ENCODE data around the gene BRSK2. TPM values are rescaled to one million over a fixed set of nuclear protein-coding genes. Genes with fewer than 3 reads are reported as not detected.

Gene BRSK2
- total RNA-seq, 1 donor from 2014 or later: 1.5 TPM

DNA sequence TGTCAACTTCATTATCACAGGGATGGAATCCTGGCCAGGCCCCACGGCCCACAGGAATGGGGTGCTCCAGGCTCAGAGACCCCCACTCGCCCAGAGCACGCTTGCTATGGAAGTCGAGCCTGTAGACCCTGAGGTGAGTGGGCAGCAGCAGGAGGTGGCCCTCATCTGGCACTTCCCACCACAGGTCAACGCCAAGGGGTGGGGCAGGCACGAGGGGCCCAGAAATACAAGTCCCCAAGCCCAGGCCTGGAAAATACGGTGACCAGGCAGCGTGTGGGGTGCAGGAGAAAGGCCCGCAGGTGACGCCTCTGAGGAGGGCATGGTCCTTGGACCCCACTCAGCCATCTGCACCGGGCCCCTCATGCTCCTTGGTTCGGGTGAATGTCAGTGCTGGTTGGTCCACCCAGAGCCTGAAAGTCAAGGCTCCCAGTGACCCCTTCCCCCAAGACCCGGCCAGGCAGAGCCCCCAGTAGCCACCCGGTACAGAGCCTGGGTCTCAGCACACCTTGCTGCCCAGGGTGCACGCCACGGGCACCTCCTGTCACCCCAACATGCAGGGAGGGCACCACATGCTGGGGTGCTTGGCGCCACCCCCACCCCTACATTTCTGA, 94.4 kb downstream of the BRSK2 start:
- Mint-ChIP-seq H3K4me1 (ENCODE audit: low read depth) (no peaks in the 10 kb centered on the region), H3K27ac (no peak overlapping the region), H3K36me3 (ENCODE audit: low read depth) (peaks cover 1% of the 10 kb centered on the region), H3K4me3 (ENCODE audit: low read depth) (no peak overlapping the region), H3K9me3 (no peaks in the 10 kb centered on the region), H3K27me3 (ENCODE audit: low read depth) (no peaks in the 10 kb centered on the region)
- no peak for DNase-seq (ENCODE audit: low spot score)
- intact Hi-C loops (cut with micrococcal nuclease): no loop called here

DNA sequence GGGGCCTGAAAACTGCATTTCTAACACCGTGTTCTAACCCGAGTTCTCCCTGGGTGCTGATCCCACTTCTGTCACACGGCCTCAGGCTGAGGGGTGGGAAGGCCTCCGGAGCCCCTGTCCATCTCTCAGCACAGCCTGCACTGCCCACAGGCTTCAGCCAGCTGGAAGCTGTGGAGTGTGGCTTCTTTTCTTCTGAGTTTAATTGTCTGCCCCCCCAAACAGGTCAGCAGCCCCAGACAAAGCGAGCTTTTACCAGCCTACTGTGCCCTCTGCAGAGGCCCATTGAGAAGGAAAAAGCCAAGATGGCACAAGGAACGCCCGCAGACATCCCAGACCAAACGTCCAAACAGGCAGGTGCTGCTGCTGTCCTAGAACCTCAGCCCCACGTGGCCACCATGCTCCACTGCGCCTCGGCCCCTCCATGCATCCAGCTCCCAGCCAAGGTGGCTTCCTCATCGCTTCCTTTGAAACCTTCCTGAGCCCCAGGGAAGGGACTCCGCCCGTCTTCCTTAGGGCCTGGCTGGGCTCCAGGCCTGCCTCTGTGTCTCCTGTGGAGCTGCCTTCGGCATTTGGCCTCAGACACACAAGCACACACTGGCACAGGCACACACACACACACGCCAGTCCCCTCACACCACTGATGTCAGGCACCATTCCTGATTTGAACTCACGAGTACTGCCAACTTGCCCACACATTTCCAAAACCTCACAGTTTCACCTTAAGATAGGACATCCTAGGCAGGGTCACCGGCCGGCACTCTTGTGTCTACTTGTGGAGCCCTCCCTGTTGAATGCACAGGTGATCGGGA, 95.2 kb downstream of the BRSK2 start:
- intact Hi-C loops (cut with micrococcal nuclease): no loop called here
- H3K9me3 Mint-ChIP-seq: no peaks in the 10 kb centered on the region
- H3K27me3 Mint-ChIP-seq (ENCODE audit: low read depth): no peaks in the 10 kb centered on the region
- no peak overlapping the region for H3K4me3 Mint-ChIP-seq (ENCODE audit: low read depth)
- no peak for DNase-seq (ENCODE audit: low spot score)
- no peak overlapping the region for H3K27ac Mint-ChIP-seq
- no peaks in the 10 kb centered on the region for H3K4me1 Mint-ChIP-seq (ENCODE audit: low read depth)
- no peaks in the 10 kb centered on the region for H3K36me3 Mint-ChIP-seq (ENCODE audit: low read depth)

GRCh38 chr11:1485504-1485885, 95.8 kb downstream of the BRSK2 start:
- no peak overlapping the region for H3K27ac Mint-ChIP-seq
- no peaks in the 10 kb centered on the region for H3K36me3 Mint-ChIP-seq (ENCODE audit: low read depth)
- DNase-seq (ENCODE audit: low spot score): no peak
- no peaks in the 10 kb centered on the region for H3K9me3 Mint-ChIP-seq
- no peak overlapping the region for H3K4me3 Mint-ChIP-seq (ENCODE audit: low read depth)
- intact Hi-C loops (cut with micrococcal nuclease): no loop called here
- no peaks in the 10 kb centered on the region for H3K27me3 Mint-ChIP-seq (ENCODE audit: low read depth)
- no peaks in the 10 kb centered on the region for H3K4me1 Mint-ChIP-seq (ENCODE audit: low read depth)

DNA sequence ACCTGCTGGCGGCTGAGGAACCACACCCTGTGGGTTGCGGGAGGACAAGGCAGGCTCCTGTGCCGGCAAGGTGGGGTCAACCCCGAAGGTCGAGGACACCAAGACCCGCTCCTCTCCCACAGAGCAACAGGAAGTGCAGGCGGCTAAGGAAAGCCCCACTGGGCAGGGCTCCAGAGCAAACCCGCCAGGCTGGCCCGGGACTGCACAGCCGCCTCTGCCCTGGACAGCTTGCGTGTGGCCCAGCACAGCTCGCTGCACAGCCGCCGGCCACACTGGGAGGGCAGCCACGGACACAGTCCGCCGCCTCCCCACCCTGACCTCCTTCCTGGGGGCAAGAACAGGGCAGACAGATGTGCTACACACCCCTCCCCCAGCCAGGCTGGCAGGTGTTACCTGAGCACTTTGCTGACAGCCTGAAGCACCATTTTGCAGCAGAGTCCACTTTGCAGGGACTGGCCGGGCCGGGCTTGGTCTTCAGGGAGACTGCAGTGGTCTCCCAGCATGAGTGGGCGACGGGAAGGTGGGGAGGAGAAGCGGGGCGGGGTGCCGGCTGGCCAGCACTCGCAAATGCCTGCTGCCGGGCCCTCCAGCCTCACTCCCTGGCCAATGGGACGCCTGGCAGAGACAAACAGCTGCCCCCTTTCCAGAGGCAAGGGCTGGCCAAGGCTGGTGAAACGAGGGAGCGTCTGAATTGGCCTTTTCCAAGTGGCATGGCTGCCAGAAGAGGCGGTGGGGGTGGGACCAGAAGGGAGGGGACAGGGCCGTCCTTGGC, 96.5 kb downstream of the BRSK2 start, which contains the start of gene MOB2:
MOB2 (minus strand) TSS at position 726 of the 772 bp plus-strand sequence; CDS start at position 503, 223 bp downstream.
- no peak for DNase-seq (ENCODE audit: low spot score)
- intact Hi-C loops (cut with micrococcal nuclease): no loop called here
- Mint-ChIP-seq H3K9me3 (no peaks in the 10 kb centered on the region), H3K27ac (no peak within 1 kb of the TSS), H3K4me1 (ENCODE audit: low read depth) (no peaks in the 10 kb centered on the region), H3K36me3 (ENCODE audit: low read depth) (no peaks in the 10 kb centered on the region), H3K27me3 (ENCODE audit: low read depth) (no peaks in the 10 kb centered on the region), H3K4me3 (ENCODE audit: low read depth) (no peak within 1 kb of the TSS)

GRCh38 chr11:1487091-1487850, 97.5 kb downstream of the BRSK2 start:
- Mint-ChIP-seq H3K4me3 (ENCODE audit: low read depth) (no peak overlapping the region), H3K9me3 (no peaks in the 10 kb centered on the region), H3K27ac (no peak overlapping the region), H3K36me3 (ENCODE audit: low read depth) (no peaks in the 10 kb centered on the region), H3K27me3 (ENCODE audit: low read depth) (no peaks in the 10 kb centered on the region), H3K4me1 (ENCODE audit: low read depth) (no peaks in the 10 kb centered on the region)
- DNase-seq (ENCODE audit: low spot score): no peak
- intact Hi-C loops (cut with micrococcal nuclease): no loop called here

GRCh38 chr11:1487851-1488574, 98.3 kb downstream of the BRSK2 start:
- intact Hi-C loops (cut with micrococcal nuclease): no loop called here
- no peaks in the 10 kb centered on the region for H3K4me1 Mint-ChIP-seq (ENCODE audit: low read depth)
- H3K36me3 Mint-ChIP-seq (ENCODE audit: low read depth): no peaks in the 10 kb centered on the region
- DNase-seq (ENCODE audit: low spot score): no peak
- no peak overlapping the region for H3K4me3 Mint-ChIP-seq (ENCODE audit: low read depth)
- H3K27me3 Mint-ChIP-seq (ENCODE audit: low read depth): no peaks in the 10 kb centered on the region
- H3K9me3 Mint-ChIP-seq: no peaks in the 10 kb centered on the region
- H3K27ac Mint-ChIP-seq: no peak overlapping the region

DNA sequence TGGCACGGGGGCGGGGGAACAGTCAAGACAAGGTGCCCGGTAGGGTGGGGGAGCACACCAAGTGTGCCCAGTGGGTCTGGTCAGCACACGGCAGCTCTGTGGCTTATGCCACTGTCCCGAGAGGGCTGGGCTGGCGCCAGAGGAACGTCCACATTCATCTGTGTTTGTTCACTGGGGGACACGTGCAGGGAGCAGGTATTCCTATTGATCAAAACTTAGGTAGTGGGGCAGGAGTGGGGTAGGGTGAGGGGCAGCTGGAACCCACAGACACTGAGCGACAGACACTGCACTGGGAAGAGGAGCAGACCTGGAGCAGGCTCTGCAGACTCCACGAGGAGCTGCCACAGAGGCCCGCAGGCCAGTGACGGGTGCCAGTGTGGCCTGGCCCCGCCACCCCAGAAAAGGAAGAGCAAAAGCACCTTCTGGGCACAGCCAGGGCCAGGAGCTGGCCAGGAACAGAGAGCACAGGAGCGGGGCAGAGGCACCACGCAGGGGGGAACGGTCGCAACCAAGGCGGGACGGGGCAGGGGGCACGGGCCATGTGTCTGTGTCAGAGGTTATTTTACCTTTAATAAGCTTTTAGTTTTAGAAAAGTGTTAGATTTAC, 98.9 kb downstream of the BRSK2 start:
- intact Hi-C loops (cut with micrococcal nuclease): no loop called here
- H3K27ac Mint-ChIP-seq: no peak overlapping the region
- no peaks in the 10 kb centered on the region for H3K9me3 Mint-ChIP-seq
- H3K27me3 Mint-ChIP-seq (ENCODE audit: low read depth): no peaks in the 10 kb centered on the region
- H3K36me3 Mint-ChIP-seq (ENCODE audit: low read depth): no peaks in the 10 kb centered on the region
- H3K4me1 Mint-ChIP-seq (ENCODE audit: low read depth): no peaks in the 10 kb centered on the region
- DNase-seq (ENCODE audit: low spot score): no peak
- no peak overlapping the region for H3K4me3 Mint-ChIP-seq (ENCODE audit: low read depth)

DNA sequence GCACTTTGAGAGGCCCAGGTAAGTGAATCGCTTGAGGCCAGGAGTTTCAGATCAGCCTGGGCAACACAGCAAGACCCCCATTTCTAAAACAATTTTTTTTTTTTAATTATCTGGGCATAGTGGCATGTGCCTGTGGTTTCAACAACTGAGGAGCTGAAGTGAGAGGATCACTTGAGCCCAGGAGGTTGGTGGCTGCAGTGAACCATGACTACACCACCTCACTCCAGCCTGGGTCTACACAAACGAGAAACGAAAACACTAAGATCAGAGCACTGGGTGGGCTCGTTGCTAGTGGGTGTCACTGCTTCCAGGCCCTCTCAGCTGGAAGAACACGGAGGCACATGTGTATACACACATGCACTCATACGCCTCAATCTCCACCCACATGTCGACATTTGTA, 100.9 kb downstream of the BRSK2 start:
- Mint-ChIP-seq H3K9me3 (no peaks in the 10 kb centered on the region), H3K27ac (no peak overlapping the region), H3K27me3 (ENCODE audit: low read depth) (no peaks in the 10 kb centered on the region), H3K4me1 (ENCODE audit: low read depth) (no peaks in the 10 kb centered on the region), H3K36me3 (ENCODE audit: low read depth) (no peaks in the 10 kb centered on the region), H3K4me3 (ENCODE audit: low read depth) (no peak overlapping the region)
- intact Hi-C loops (cut with micrococcal nuclease): no loop called here
- DNase-seq (ENCODE audit: low spot score): no peak

GRCh38 chr11:1491379-1491778, 101.6 kb downstream of the BRSK2 start:
- Mint-ChIP-seq H3K27me3 (ENCODE audit: low read depth) (no peaks in the 10 kb centered on the region), H3K36me3 (ENCODE audit: low read depth) (no peaks in the 10 kb centered on the region), H3K27ac (no peak overlapping the region), H3K4me3 (ENCODE audit: low read depth) (no peak overlapping the region), H3K9me3 (peaks cover 5% of the 10 kb centered on the region), H3K4me1 (ENCODE audit: low read depth) (no peaks in the 10 kb centered on the region)
- no peak for DNase-seq (ENCODE audit: low spot score)
- intact Hi-C loops (cut with micrococcal nuclease): no loop called here

DNA sequence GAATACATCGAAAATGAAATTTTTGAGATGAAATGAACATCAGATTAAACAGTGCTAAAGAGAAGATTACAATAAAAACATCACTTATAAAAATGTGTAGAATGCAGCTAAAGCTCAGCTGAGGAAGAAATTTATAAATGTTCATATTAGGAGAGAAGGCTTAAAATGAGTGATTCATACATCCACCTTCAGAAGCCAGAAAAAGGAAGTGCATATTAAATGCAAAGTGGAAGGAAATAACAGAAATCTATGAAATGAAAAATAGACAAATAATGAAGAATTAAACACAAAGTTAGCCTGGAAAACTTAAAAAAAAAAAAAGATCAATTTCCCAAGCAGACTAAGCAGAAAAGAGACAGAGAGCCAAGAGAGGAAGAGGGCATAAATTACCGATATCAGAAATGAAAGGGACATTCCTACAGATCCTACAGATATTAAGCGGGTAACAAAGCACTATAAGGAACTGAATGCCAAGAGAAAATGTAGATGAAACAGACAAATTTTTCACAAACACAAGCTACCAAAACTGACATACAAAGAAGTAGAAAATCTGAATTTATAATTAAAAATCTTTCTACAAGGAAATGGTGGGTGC, 104.0 kb downstream of the BRSK2 start:
- no peak overlapping the region for H3K27ac Mint-ChIP-seq
- H3K4me1 Mint-ChIP-seq (ENCODE audit: low read depth): peaks cover 11% of the 10 kb centered on the region
- H3K4me3 Mint-ChIP-seq (ENCODE audit: low read depth): no peak overlapping the region
- no peak for DNase-seq (ENCODE audit: low spot score)
- H3K36me3 Mint-ChIP-seq (ENCODE audit: low read depth): peaks cover under 1% of the 10 kb centered on the region
- H3K9me3 Mint-ChIP-seq: peaks cover 5% of the 10 kb centered on the region
- intact Hi-C loops (cut with micrococcal nuclease): no loop called here
- no peaks in the 10 kb centered on the region for H3K27me3 Mint-ChIP-seq (ENCODE audit: low read depth)

GRCh38 chr11:1494650-1495049, 104.9 kb downstream of the BRSK2 start:
- Mint-ChIP-seq H3K4me3 (ENCODE audit: low read depth) (no peak overlapping the region), H3K4me1 (ENCODE audit: low read depth) (peaks cover 11% of the 10 kb centered on the region), H3K9me3 (peaks cover 5% of the 10 kb centered on the region), H3K36me3 (ENCODE audit: low read depth) (peaks cover 6% of the 10 kb centered on the region), H3K27ac (no peak overlapping the region), H3K27me3 (ENCODE audit: low read depth) (no peaks in the 10 kb centered on the region)
- DNase-seq (ENCODE audit: low spot score): no peak
- intact Hi-C loops (cut with micrococcal nuclease): no loop called here
